Pancreas (tissue), 10 donors: ENCODE data around the gene RGS2. TPM values are rescaled to one million over a fixed set of nuclear protein-coding genes. Genes with fewer than 3 reads are reported as not detected.
A peak's percentile ranks its signal among the peaks of the same experiment; 100 is the strongest.

ENCODE experiments used
- ATAC-seq, 4 donors: fragments of 200-7000 bp; cut with Tn5 transposase; one replicate each; pipeline versions ENCODE4 v1.8.0 to v1.9.1; 2020; ENCODE audit warnings: mild to moderate bottlenecking in 4 of 4, moderate library complexity in 4 of 4
- DNase-seq, 6 donors: peaks; one replicate each; pipeline ENCODE4 v3.0.0-alpha.2; 2020
- FAIRE-seq: peaks from 2 replicates; lab custom pipeline; 2012; peaks lifted over from hg19 to GRCh38; lab: Jason Lieb, UNC
- H3K27ac ChIP-seq, 4 donors: fragments of 200-600 bp; sonication (generic); 1 replicate in 3 of 4; 2 replicates in 1 of 4; pipeline versions ENCODE4 v1.5.0 to v1.8.0; 2020
- H3K27me3 ChIP-seq, 4 donors: fragments of 200-600 bp; one replicate each; pipeline ENCODE4 v1.8.0; 2021
- H3K36me3 ChIP-seq, 3 donors: fragments of 200-600 bp; sonication (generic) in 1 of 3; one replicate each; pipeline versions ENCODE4 v1.5.0 to v1.8.0; 2020 to 2021
- H3K4me1 ChIP-seq, 3 donors: fragments of 200-600 bp; one replicate each; pipeline ENCODE4 v1.8.0; 2021
- H3K4me3 ChIP-seq, 4 donors: fragments of 200-600 bp; sonication (generic) in 2 of 4; one replicate each; pipeline versions ENCODE4 v1.5.0 to v1.8.0; 2020 to 2021
- H3K9me3 ChIP-seq, 4 donors: fragments of 200-600 bp; one replicate each; pipeline ENCODE4 v1.8.0; 2021
- WGBS, 2 donors: extraction: QIAGEN DNeasy Blood & Tissue Kit; methylation state at CpG; one replicate each; pipeline ENCODE4 v1.1.7; 2013; 5-methylcytosine and 5-hydroxymethylcytosine counted together
- intact Hi-C, 3 donors: fragments of 100-400 bp; cut with DNase I; formaldehyde crosslinking; loops; one replicate each; pipeline versions ENCODE4 v1.11.1 to v1.14.2; 2022
- polyA plus RNA-seq, 2 donors: library from polyadenylated mRNA; stranded (reverse); fragments of 200-250 nt; gene quantifications; one replicate each; pipeline ENCODE4 v1.2.3, GENCODE V29; 2013
- total RNA-seq, 6 donors: library from RNA; stranded (reverse); fragmentation: NEBNext Ultra II Directional in 4 of 6; extraction: Animal tissue kit (Norgen Biotek cat#: 25700) in 4 of 6; gene quantifications; one replicate each; pipeline versions ENCODE4 v1.2.1 to v1.2.4, GENCODE V29; 2021 to 2023
- TF ChIP-seq, protein P1 (sequence below), 4 donors: fragments of 200-600 bp; sonication (generic) in 3 of 4; IDR thresholded peaks; one replicate each; pipeline versions ENCODE4 v1.5.0 to v1.8.0; 2021; ENCODE audit warnings: antibody characterized with exemption in 4 of 4
- donor health status: healthy with polysubstance abuse.
- donor health status: DM: no; HTN: no; CAD: no; lungs with moderate emphysema.
- donor health status: DM: no; HTN: no; CAD: no.
- donor health status: control.
- donor health status: control.
- donor health status: Bipolar disorder and iron deficiency.
- donor health status: DM: yes; HTN: yes; CAD: no.
- donor health status: DM: no; HTN: no; CAD: no.
- donor health status: DM: no; HTN: no; CAD: no.
- donor health status: DM: yes; HTN: yes; CAD: no.

RGS2 gene
- total and polyA plus RNA-seq, 8 donors = 9.2 to 534 (median 57.4) TPM

DNA sequence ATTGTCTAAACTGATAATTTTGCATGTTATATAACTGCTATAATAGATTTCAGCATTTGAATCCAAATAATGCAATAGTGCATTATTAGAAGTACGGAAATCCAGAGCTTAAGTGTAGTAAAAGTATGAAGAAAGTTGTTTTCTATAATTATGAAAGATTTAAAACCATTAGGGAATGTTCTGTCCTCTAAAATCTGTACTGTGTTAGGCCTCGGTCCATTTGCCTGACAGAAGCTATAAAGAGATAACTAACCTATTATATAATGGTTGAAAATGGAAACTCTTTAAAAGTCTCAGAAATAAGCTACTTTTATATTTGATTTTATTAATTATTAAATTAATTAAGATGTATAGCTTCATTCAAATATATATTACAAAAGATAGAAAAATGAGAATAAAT, 16.2 kb upstream of the RGS2 start:
- Histone ChIP-seq H3K4me1 (peaks cover 0 to 5% (median 0%) of the 10 kb centered on the region in 3 donors), H3K36me3 (no peaks in the 10 kb centered on the region), H3K4me3 (no peak overlapping the region), H3K9me3 (no peaks in the 10 kb centered on the region), H3K27me3 (no peaks in the 10 kb centered on the region), H3K27ac (no peak overlapping the region)
- TF ChIP-seq, protein P1, sequence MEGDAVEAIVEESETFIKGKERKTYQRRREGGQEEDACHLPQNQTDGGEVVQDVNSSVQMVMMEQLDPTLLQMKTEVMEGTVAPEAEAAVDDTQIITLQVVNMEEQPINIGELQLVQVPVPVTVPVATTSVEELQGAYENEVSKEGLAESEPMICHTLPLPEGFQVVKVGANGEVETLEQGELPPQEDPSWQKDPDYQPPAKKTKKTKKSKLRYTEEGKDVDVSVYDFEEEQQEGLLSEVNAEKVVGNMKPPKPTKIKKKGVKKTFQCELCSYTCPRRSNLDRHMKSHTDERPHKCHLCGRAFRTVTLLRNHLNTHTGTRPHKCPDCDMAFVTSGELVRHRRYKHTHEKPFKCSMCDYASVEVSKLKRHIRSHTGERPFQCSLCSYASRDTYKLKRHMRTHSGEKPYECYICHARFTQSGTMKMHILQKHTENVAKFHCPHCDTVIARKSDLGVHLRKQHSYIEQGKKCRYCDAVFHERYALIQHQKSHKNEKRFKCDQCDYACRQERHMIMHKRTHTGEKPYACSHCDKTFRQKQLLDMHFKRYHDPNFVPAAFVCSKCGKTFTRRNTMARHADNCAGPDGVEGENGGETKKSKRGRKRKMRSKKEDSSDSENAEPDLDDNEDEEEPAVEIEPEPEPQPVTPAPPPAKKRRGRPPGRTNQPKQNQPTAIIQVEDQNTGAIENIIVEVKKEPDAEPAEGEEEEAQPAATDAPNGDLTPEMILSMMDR (IDR thresholded peaks at IDR 0.05) = no peak
- 62 to 70% methylated on average over 2 of the region's 2 CpGs for WGBS, 2 donors
- DNase-seq = no peak
- peak; percentile 80 for FAIRE-seq
- intact Hi-C loops = no loop called here
- ATAC-seq = no peak

DNA sequence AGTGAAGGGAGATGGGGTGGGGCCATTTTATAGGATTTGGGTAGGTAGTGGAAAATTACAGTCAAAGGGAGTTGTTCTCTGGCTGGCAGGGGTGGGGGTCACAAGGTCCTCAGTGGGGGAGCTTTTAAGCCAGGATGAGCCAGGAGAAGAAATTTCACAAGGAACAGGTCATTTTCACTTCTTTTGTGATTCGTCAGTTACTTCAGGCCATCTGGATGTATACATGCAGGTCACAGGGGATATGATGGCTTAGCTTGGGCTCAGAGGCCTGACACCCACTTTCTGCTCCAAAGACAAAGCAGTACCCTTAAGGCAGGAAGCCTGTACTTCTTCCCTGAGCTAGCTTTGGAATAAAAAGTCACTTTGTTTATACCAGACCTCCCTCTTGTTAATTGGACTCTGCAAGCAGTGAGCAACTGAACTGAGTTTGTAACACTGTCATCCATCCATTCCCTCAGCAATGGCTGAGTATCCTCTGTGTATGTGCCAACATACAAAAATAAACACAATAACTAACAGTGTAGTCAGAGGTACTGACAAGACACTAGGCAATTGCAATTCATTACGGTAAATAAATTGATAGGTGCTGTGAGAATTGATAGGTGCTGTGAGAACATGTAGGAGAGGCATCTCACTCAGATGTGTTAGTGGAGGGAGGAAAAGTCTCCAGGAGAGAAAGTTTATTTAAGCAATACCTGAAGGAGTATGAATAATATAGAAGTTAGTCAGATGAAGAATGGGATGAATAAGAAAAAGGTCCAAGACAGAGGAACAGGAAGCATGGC, 14.7 kb upstream of the RGS2 start:
- FAIRE-seq (no peak), ATAC-seq (no peak), DNase-seq (no peak)
- 89 to 90% methylated on average over 2 of the region's 2 CpGs for WGBS, 2 donors
- no peaks in the 10 kb centered on the region for H3K9me3 ChIP-seq
- intact Hi-C loops = no loop called here
- no peaks in the 10 kb centered on the region for H3K36me3 ChIP-seq
- H3K4me1 ChIP-seq = peaks cover 0 to 5% (median 0%) of the 10 kb centered on the region in 3 donors
- H3K27ac ChIP-seq = no peak overlapping the region
- H3K4me3 ChIP-seq = no peak overlapping the region
- TF ChIP-seq, protein P1 (IDR thresholded peaks at IDR 0.05) = no peak
- no peaks in the 10 kb centered on the region for H3K27me3 ChIP-seq

- TF ChIP-seq, protein P1 (IDR thresholded peaks at IDR 0.05) = no peak
- intact Hi-C loops = no loop called here
- no peak for DNase-seq
- ATAC-seq = no peak
- no peak overlapping the region for H3K4me3 ChIP-seq
- H3K4me1 ChIP-seq = peaks cover 0 to 5% (median 0%) of the 10 kb centered on the region in 3 donors
- no peak for FAIRE-seq
- no peaks in the 10 kb centered on the region for H3K36me3 ChIP-seq
- H3K27me3 ChIP-seq = no peaks in the 10 kb centered on the region
- no peaks in the 10 kb centered on the region for H3K9me3 ChIP-seq
- H3K27ac ChIP-seq = no peak overlapping the region
These were observed 14.1 kb upstream of the RGS2 start for GRCh38 chr1:192794768-192795035.

DNA sequence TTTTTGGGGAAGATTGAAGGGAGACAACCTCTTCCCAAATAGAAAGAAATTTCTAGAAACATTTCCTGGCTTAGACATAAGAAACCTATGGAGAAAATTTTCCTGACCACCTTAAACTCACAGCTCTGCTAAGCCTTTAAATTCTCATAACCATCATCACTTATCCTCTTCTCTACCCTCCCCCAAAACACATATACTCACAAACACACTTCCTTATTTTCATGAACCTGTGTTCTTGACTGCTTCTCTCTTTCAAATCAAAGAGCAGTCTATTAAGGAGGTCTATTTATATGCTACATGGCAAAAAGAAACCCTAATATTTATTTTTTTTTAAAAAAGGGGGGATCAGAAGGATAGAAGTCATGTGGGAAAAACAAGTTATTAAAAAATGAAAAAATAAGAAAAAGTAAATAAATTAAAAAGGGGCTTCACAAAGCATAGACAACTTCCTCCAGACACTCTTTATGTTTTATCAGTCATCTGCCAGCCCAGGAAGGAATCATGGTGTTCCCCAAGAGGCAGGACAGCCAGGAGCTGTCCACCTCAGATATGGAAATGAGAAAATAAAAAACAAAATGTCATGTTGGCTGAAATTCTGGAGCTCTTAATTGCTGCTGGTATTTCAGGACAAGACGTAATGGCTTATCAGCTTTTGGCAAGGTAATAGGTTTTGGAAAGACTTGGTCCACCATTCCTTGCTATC, 12.8 kb upstream of the RGS2 start:
- no peak overlapping the region for H3K4me3 ChIP-seq
- no peaks in the 10 kb centered on the region for H3K36me3 ChIP-seq
- 30 to 34% methylated on average over 1 of the region's 1 CpG for WGBS, 2 donors
- H3K27me3 ChIP-seq = no peaks in the 10 kb centered on the region
- H3K27ac ChIP-seq = no peak overlapping the region
- H3K9me3 ChIP-seq = no peaks in the 10 kb centered on the region
- DNase-seq = no peak
- intact Hi-C loops = no loop called here
- no peak for FAIRE-seq
- ATAC-seq = no peak
- TF ChIP-seq, protein P1 (IDR thresholded peaks at IDR 0.05) = no peak
- H3K4me1 ChIP-seq = no peaks in the 10 kb centered on the region

DNA sequence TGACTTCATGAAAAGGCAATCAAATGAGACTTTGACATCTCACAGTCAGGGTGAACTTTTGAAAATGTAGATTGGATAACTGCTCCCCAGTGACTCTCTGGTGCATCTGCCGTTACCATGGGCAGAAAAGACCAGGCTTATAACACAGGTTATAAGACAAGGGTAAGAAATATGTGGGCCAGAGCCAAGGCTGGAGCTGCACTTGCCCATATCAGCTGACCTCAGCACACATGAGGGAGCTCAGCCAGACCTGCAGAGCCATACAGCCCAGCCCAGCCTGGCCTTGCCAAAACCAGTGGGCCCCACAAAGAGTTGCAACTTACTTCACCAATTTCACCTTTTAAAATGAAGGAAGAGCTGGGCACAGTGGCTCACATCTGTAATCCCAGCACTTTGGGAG, 11.7 kb upstream of the RGS2 start:
- FAIRE-seq (no peak), DNase-seq (no peak), ATAC-seq (no peak)
- TF ChIP-seq, protein P1 (IDR thresholded peaks at IDR 0.05) = no peak
- Histone ChIP-seq H3K9me3 (no peaks in the 10 kb centered on the region), H3K4me1 (no peaks in the 10 kb centered on the region), H3K27me3 (no peaks in the 10 kb centered on the region), H3K27ac (no peak overlapping the region), H3K4me3 (no peak overlapping the region), H3K36me3 (no peaks in the 10 kb centered on the region)
- 85 to 93% methylated on average over 1 of the region's 1 CpG for WGBS, 2 donors
- intact Hi-C loops = no loop called here
